Body of pancreas (tissue), 4 donors: ENCODE measurements around the gene PHOX2A.

Experiments
- POLR2A ChIP-seq, 3 donors: fragments of 450-650 bp; IDR thresholded peaks; one replicate each; pipeline ENCODE4 v1.6.1; 2016; ENCODE audit warnings: antibody characterized with exemption in 3 of 3, mild to moderate bottlenecking in 2 of 3
- TF ChIP-seq, protein P1 (sequence below), 7 experiments: fragments of 450-650 bp in 4 of 7; fragments of 200-600 bp in 3 of 7; sonication (generic) in 3 of 7; IDR thresholded peaks; one replicate each; pipeline ENCODE4 v1.5.1; 2016 to 2019; ENCODE audit warnings: antibody characterized with exemption in 7 of 7

DNA sequence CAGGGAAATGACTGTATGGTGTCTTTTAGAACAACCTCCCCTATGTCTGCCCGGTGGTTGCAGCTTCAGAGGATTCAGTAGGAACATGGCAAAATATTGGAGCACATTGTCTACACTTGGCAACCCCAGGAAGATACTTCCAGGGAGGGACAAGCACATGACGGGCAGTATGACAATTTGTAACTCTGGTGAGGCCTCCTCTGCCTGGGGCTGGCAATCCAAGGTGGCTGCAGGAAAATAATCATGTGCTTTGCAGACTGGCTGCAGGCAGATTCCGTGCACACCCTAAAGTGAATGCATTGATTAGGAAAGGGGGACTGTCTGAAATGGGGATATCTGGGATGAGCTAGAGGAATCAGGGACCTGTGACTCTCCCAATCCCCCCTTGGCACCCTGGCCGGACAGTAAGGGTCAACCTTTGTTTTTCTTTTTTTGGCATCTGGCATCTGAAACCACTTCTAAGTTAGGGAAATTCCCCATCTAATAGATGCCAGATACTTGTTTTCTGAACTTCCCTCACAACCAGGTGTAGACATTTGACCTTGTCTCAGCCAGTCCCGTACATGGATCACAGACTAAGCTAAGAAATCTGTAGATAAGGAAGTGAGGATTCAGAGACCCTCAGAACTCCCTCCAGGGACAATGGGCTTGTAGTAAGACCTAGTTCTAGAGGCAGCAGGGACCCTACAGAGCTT is 10.5 kb upstream of the PHOX2A start:
- TF ChIP-seq, protein P1, sequence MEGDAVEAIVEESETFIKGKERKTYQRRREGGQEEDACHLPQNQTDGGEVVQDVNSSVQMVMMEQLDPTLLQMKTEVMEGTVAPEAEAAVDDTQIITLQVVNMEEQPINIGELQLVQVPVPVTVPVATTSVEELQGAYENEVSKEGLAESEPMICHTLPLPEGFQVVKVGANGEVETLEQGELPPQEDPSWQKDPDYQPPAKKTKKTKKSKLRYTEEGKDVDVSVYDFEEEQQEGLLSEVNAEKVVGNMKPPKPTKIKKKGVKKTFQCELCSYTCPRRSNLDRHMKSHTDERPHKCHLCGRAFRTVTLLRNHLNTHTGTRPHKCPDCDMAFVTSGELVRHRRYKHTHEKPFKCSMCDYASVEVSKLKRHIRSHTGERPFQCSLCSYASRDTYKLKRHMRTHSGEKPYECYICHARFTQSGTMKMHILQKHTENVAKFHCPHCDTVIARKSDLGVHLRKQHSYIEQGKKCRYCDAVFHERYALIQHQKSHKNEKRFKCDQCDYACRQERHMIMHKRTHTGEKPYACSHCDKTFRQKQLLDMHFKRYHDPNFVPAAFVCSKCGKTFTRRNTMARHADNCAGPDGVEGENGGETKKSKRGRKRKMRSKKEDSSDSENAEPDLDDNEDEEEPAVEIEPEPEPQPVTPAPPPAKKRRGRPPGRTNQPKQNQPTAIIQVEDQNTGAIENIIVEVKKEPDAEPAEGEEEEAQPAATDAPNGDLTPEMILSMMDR (IDR thresholded peaks at IDR 0.05), result no peak
- TF ChIP-seq POLR2A (IDR thresholded peaks at IDR 0.05), result no peak
